ENCODE results near the gene ZNF556. TPM values are rescaled to one million over a fixed set of nuclear protein-coding genes. Genes with fewer than 3 reads are reported as not detected.
"Not testable (repeated sequence)": the region's sequence is repeated elsewhere in the genome, so short reads cannot be mapped to it uniquely, and the experiment has no call there.

ZNF556 gene
- total RNA-seq, 1 donor from 2014 or later = not detected

DNA sequence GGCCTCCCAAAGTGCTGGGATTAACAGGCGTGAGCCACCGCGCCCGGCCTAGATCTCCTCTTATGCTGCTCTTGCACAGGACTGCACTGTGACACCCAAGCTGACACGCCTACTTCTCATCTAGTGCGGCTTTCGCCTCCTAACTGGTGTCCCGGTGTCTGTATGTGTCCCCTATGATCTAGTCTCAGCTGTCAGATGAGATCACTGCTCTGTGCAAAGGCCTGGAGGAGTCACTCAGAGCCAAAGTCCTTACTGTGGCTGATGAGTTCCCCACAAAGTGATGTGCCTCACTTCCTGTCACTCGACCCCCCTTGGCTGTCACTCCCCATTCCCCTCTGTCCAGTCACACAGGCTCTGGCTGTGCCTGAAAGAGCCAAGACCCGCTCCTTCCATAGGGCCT, 2.5 kb downstream of the ZNF556 start:
- H3K4me1 Mint-ChIP-seq (ENCODE audit: low read depth) = peaks cover 9% of the 10 kb centered on the region
- H3K4me3 Mint-ChIP-seq (ENCODE audit: low read depth) = no peak overlapping the region
- DNase-seq (ENCODE audit: low spot score, unreplicated experiment) = no peak
- no peak overlapping the region for H3K27ac Mint-ChIP-seq
- TF ChIP-seq, protein P1, sequence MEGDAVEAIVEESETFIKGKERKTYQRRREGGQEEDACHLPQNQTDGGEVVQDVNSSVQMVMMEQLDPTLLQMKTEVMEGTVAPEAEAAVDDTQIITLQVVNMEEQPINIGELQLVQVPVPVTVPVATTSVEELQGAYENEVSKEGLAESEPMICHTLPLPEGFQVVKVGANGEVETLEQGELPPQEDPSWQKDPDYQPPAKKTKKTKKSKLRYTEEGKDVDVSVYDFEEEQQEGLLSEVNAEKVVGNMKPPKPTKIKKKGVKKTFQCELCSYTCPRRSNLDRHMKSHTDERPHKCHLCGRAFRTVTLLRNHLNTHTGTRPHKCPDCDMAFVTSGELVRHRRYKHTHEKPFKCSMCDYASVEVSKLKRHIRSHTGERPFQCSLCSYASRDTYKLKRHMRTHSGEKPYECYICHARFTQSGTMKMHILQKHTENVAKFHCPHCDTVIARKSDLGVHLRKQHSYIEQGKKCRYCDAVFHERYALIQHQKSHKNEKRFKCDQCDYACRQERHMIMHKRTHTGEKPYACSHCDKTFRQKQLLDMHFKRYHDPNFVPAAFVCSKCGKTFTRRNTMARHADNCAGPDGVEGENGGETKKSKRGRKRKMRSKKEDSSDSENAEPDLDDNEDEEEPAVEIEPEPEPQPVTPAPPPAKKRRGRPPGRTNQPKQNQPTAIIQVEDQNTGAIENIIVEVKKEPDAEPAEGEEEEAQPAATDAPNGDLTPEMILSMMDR (IDR thresholded peaks at IDR 0.05; ENCODE audit: unreplicated experiment) = no peak
- no peaks in the 10 kb centered on the region for H3K27me3 Mint-ChIP-seq
- H3K9me3 Mint-ChIP-seq (ENCODE audit: low read depth) = peaks cover 17% of the 10 kb centered on the region
- H3K36me3 Mint-ChIP-seq (ENCODE audit: insufficient read depth) = peaks cover 4% of the 10 kb centered on the region

- H3K36me3 Mint-ChIP-seq (ENCODE audit: insufficient read depth); H3K27ac Mint-ChIP-seq; H3K27me3 Mint-ChIP-seq; DNase-seq (ENCODE audit: low spot score, unreplicated experiment); H3K4me3 Mint-ChIP-seq (ENCODE audit: low read depth); H3K4me1 Mint-ChIP-seq (ENCODE audit: low read depth): not testable (repeated sequence)
- H3K9me3 Mint-ChIP-seq (ENCODE audit: low read depth) = peaks cover 20% of the 10 kb centered on the region
Observed at GRCh38 chr19:2872175-2872574, 5.0 kb downstream of the ZNF556 start.

DNA sequence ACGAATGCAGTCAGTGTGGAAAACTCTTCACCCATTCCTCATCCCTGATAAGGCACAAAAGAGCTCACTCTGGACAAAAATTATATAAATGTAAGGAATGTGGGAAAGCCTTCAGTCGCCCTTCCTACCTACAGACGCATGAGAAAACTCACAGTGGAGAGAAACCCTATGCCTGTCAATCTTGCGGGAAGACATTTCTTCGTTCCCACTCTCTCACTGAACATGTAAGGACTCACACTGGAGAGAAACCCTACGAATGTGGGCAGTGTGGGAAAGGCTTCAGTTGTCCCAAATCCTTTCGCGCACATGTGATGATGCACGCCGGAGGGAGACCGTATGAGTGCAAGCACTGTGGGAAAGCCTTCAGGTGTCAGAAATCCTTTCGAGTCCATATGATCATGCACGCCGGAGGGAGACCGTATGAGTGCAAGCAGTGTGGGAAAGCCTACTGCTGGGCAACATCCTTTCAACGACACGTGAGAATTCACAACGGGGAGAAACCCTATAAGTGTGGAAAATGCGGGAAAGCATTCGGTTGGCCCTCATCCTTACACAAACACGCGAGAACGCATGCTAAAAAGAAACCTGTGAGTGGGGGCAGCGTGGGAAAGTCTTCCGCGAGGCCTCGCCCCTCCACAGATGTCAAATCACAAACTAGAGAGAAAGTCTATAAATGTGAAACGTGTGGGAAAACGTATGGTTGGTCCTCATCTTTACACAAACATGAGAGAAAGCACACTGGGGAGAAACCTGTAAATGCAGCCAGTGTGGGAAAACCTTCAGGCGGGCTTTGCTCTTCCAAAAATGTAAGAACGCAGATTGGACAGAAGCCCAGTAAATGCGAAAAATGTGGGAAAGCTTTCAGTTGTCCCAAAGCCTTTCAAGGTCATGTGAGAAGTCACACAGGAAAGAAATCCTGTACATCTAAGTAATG, 10.5 kb downstream of the ZNF556 start:
- Mint-ChIP-seq H3K27ac (no peak overlapping the region), H3K9me3 (ENCODE audit: low read depth) (peaks cover 18% of the 10 kb centered on the region), H3K4me1 (ENCODE audit: low read depth) (no peaks in the 10 kb centered on the region), H3K4me3 (ENCODE audit: low read depth) (no peak overlapping the region), H3K27me3 (no peaks in the 10 kb centered on the region), H3K36me3 (ENCODE audit: insufficient read depth) (peaks cover 3% of the 10 kb centered on the region)
- TF ChIP-seq, protein P1 (IDR thresholded peaks at IDR 0.05; ENCODE audit: unreplicated experiment) = no peak
- DNase-seq (ENCODE audit: low spot score, unreplicated experiment) = no peak

DNA sequence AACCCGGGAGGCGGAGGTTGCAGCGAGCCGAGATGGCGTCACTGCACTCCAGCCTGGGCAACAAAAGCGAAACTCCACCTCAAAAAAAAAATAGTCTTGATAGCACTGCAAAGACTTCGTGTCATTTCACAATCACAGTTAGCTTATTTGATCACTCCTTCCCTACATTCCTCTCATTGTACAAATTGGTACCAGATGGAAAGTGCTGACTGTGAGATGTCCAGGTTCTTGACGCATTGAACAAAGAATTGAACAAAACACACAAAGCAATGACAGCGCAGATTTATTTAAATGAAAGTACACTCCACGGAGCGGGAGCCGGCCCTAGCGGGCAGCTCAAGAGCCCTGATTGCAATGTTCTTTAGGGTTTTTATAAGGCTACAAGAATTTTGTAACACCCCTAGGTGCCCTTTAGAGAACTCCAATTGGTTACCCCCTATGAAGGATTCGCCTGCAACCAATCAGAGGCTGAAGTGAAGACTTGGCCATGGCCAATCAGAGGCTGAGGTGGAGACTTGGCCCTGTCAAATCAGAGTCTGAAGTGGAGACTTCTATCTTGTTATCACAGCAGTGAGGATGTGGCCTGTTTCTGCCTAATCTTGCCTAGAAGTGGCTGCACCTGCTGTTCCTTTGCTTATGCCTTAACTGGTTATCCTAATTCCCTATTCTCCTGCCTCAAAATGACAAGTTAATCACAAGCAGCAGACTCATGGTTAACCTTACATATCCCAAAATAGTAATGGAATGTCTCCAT, 16.7 kb downstream of the ZNF556 start:
- H3K4me1 Mint-ChIP-seq (ENCODE audit: low read depth) = no peaks in the 10 kb centered on the region
- H3K27ac Mint-ChIP-seq = no peak overlapping the region
- no peaks in the 10 kb centered on the region for H3K36me3 Mint-ChIP-seq (ENCODE audit: insufficient read depth)
- TF ChIP-seq, protein P1 (IDR thresholded peaks at IDR 0.05; ENCODE audit: unreplicated experiment) = no peak
- H3K4me3 Mint-ChIP-seq (ENCODE audit: low read depth) = no peak overlapping the region
- peaks cover 11% of the 10 kb centered on the region for H3K9me3 Mint-ChIP-seq (ENCODE audit: low read depth)
- no peak for DNase-seq (ENCODE audit: low spot score, unreplicated experiment)
- no peaks in the 10 kb centered on the region for H3K27me3 Mint-ChIP-seq

DNA sequence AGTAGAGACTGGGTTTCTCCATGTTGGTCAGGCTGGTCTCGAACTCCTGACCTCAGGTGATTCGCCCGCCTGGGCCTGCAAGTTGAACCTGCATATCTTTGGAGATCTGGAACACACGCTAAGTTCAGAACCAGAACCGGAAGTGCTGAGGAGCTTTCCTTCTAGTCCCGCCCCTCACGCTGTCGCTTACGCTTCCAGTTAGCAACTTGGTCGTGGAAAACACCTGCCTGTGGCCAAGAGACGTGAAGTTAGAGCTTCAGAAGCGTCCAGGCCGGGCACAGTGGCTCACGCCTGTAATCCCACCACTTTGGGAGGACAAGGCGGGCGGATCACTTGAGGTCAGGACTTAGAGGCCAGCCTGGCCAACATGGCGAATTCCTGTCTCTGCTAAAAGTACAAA, 18.6 kb downstream of the ZNF556 start:
- Mint-ChIP-seq H3K4me1 (ENCODE audit: low read depth) (no peaks in the 10 kb centered on the region), H3K36me3 (ENCODE audit: insufficient read depth) (no peaks in the 10 kb centered on the region), H3K4me3 (ENCODE audit: low read depth) (no peak overlapping the region), H3K9me3 (ENCODE audit: low read depth) (peaks cover 6% of the 10 kb centered on the region), H3K27me3 (no peaks in the 10 kb centered on the region), H3K27ac (no peak overlapping the region)
- no peak for DNase-seq (ENCODE audit: low spot score, unreplicated experiment)
- TF ChIP-seq, protein P1 (IDR thresholded peaks at IDR 0.05; ENCODE audit: unreplicated experiment) = no peak
